WTC11 (cell line): ENCODE measurements around the gene EHD4. TPM values are rescaled to one million over a fixed set of nuclear protein-coding genes. Genes with fewer than 3 reads are reported as not detected.

Experiments used
- ATAC-seq: fragments of 200-7000 bp; cut with Tn5 transposase; 2 replicates; pipeline ENCODE4 v1.10.0; 2021; ENCODE audit warnings: mild to moderate bottlenecking, moderate library complexity
- CTCF ChIA-PET: fragments of 300-600 bp; sonication (Branson Sonifier 250); formaldehyde crosslinking; loops from one replicate; lab custom pipeline; 2021; ENCODE audit warnings: antibody characterized with exemption; lab: Charles Lee
- POLR2A ChIA-PET: fragments of 350-600 bp; sonication (Branson Sonifier 250); formaldehyde crosslinking; loops from one replicate; lab custom pipeline; 2021; ENCODE audit warnings: antibody characterized with exemption; lab: Charles Lee
- DNase-seq: peaks from one replicate; pipeline ENCODE4 v3.0.0; 2021; ENCODE audit warnings: low spot score
- H3K27ac Mint-ChIP-seq: 2 replicates; pipeline ENCODE4 v1.8.0; 2021; ENCODE audit warnings: mixed read lengths
- H3K27me3 Mint-ChIP-seq: 2 replicates; pipeline ENCODE4 v1.8.0; 2021; ENCODE audit warnings: low read depth, mild to moderate bottlenecking, moderate library complexity, mixed read lengths
- H3K36me3 Mint-ChIP-seq: 2 replicates; pipeline ENCODE4 v1.8.0; 2021; ENCODE audit warnings: mixed read lengths
- H3K4me1 Mint-ChIP-seq: 2 replicates; pipeline ENCODE4 v1.8.0; 2022; ENCODE audit warnings: mixed read lengths
- H3K4me3 Mint-ChIP-seq: 2 replicates; pipeline ENCODE4 v1.8.0; 2021; ENCODE audit warnings: mild to moderate bottlenecking, moderate library complexity, mixed read lengths
- H3K9me3 Mint-ChIP-seq: 2 replicates; pipeline ENCODE4 v1.8.0; 2021; ENCODE audit warnings: mixed read lengths
- FOXP1 ChIP-seq: sonication (generic); formaldehyde crosslinking; IDR thresholded peaks from 2 replicates; pipeline ENCODE4 v1.8.0; 2022; ENCODE audit warnings: missing genetic modification reagents, mild to moderate bottlenecking, moderate library complexity, borderline replicate concordance
- TEAD4 ChIP-seq: sonication (generic); formaldehyde crosslinking; IDR thresholded peaks from 2 replicates; pipeline ENCODE4 v1.8.0; 2022; ENCODE audit warnings: mild to moderate bottlenecking, missing genetic modification reagents
- ZBTB21 ChIP-seq: sonication (generic); formaldehyde crosslinking; IDR thresholded peaks from 2 replicates; pipeline ENCODE4 v1.8.1; 2023; ENCODE audit warnings: mild to moderate bottlenecking, missing genetic modification reagents, borderline replicate concordance
- ZNF423 ChIP-seq: fragments of 250-450 bp; sonication (Bioruptor Pico); IDR thresholded peaks from 2 replicates; pipeline ENCODE4 v2.1.2; 2022; ENCODE audit warnings: mild to moderate bottlenecking, moderate library complexity
- total RNA-seq: library from RNA; stranded (reverse); gene quantifications from 3 replicates; pipeline ENCODE4 v1.2.3, GENCODE V29; 2021
- TF ChIP-seq, protein P1 (sequence below): sonication (generic); formaldehyde crosslinking; IDR thresholded peaks from 2 replicates; pipeline ENCODE4 v1.8.0; 2023; ENCODE audit warnings: missing genetic modification reagents, mild to moderate bottlenecking, borderline replicate concordance
- TF ChIP-seq, protein P2 (sequence below): sonication (generic); formaldehyde crosslinking; IDR thresholded peaks from 2 replicates; pipeline ENCODE4 v1.8.0; 2022; ENCODE audit warnings: missing genetic modification reagents
- TF ChIP-seq, protein P3 (sequence below): sonication (generic); formaldehyde crosslinking; IDR thresholded peaks from 2 replicates; pipeline ENCODE4 v1.8.0; 2023; ENCODE audit warnings: mild to moderate bottlenecking, missing genetic modification reagents
- TF ChIP-seq, protein P4 (sequence below): sonication (generic); formaldehyde crosslinking; IDR thresholded peaks from 2 replicates; pipeline ENCODE4 v1.8.1; 2022; ENCODE audit warnings: missing genetic modification reagents, borderline replicate concordance

The EHD4 gene
- total RNA-seq, 1 experiment from 2014 or later: 23.9 TPM

DNA sequence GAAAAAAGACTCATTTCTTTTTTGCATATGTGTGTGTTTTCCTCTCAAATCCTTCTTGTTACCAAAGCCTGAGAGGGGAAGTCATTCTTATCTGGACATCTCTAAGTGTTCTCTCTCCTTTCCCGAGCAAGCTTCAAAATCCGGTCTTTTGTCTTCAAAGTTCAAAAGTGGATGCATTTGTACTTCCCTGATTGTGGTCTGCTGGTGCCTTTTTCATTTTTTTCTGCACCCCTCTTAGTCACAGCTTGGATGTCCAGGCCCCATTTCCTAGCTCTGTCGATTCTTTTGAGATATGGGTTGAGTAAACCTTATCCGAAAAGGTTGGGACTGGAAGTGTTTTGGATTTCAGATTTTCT, 34.8 kb downstream of the EHD4 start (continued):
- TF ChIP-seq, protein P1, sequence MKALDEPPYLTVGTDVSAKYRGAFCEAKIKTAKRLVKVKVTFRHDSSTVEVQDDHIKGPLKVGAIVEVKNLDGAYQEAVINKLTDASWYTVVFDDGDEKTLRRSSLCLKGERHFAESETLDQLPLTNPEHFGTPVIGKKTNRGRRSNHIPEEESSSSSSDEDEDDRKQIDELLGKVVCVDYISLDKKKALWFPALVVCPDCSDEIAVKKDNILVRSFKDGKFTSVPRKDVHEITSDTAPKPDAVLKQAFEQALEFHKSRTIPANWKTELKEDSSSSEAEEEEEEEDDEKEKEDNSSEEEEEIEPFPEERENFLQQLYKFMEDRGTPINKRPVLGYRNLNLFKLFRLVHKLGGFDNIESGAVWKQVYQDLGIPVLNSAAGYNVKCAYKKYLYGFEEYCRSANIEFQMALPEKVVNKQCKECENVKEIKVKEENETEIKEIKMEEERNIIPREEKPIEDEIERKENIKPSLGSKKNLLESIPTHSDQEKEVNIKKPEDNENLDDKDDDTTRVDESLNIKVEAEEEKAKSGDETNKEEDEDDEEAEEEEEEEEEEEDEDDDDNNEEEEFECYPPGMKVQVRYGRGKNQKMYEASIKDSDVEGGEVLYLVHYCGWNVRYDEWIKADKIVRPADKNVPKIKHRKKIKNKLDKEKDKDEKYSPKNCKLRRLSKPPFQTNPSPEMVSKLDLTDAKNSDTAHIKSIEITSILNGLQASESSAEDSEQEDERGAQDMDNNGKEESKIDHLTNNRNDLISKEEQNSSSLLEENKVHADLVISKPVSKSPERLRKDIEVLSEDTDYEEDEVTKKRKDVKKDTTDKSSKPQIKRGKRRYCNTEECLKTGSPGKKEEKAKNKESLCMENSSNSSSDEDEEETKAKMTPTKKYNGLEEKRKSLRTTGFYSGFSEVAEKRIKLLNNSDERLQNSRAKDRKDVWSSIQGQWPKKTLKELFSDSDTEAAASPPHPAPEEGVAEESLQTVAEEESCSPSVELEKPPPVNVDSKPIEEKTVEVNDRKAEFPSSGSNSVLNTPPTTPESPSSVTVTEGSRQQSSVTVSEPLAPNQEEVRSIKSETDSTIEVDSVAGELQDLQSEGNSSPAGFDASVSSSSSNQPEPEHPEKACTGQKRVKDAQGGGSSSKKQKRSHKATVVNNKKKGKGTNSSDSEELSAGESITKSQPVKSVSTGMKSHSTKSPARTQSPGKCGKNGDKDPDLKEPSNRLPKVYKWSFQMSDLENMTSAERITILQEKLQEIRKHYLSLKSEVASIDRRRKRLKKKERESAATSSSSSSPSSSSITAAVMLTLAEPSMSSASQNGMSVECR (CRISPR knock-in tag): no peak
- TF ChIP-seq TEAD4 (CRISPR knock-in tag): no peak
- TF ChIP-seq, protein P2, sequence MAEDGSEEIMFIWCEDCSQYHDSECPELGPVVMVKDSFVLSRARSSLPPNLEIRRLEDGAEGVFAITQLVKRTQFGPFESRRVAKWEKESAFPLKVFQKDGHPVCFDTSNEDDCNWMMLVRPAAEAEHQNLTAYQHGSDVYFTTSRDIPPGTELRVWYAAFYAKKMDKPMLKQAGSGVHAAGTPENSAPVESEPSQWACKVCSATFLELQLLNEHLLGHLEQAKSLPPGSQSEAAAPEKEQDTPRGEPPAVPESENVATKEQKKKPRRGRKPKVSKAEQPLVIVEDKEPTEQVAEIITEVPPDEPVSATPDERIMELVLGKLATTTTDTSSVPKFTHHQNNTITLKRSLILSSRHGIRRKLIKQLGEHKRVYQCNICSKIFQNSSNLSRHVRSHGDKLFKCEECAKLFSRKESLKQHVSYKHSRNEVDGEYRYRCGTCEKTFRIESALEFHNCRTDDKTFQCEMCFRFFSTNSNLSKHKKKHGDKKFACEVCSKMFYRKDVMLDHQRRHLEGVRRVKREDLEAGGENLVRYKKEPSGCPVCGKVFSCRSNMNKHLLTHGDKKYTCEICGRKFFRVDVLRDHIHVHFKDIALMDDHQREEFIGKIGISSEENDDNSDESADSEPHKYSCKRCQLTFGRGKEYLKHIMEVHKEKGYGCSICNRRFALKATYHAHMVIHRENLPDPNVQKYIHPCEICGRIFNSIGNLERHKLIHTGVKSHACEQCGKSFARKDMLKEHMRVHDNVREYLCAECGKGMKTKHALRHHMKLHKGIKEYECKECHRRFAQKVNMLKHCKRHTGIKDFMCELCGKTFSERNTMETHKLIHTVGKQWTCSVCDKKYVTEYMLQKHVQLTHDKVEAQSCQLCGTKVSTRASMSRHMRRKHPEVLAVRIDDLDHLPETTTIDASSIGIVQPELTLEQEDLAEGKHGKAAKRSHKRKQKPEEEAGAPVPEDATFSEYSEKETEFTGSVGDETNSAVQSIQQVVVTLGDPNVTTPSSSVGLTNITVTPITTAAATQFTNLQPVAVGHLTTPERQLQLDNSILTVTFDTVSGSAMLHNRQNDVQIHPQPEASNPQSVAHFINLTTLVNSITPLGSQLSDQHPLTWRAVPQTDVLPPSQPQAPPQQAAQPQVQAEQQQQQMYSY (CRISPR knock-in tag): no peak

DNA sequence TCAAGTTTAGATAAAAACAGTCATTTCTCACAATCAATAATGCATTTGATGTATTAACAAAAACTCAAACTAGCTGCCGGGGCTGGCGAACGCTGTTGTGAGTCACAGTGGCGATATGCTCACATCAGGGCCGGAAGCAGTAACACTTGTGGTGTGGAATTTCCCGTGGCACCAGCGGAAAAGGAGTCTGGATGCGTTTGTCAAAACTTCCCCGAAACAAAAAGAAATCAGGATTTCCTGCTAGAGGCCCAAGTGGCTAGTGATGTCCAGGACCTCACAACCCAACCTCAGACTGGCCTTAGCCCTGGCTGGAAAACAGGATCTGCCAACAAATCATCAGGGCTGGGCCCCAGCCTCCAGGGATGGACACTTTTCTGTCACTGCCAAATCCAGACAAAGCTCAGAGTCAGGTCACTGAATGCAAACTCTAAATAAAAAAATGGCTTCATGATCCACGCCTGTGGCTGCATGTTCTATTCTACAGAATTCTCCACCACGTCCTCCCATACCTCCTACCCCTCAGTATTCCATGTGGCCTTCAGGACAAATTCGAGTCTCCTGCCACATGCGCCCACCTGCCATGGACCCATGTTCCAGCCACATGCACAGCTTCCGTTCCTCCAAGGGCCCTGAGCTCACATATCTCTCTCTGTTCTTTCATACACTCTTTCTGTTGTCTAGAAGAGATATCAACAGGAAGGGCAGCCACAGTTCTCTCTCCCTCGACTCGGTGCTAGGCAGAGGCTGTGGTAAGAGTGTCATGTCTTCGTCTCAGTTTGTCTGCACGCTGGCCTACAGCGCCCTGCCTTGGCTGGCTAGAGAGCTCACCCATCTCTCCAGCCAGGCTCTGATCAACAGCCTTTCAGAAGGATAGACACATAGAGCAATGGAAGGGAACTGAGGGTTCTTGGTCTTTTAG, 35.4 kb downstream of the EHD4 start:
- Mint-ChIP-seq H3K27ac (peak overlapping the region; percentile 81), H3K27me3 (no peaks in the 10 kb centered on the region), H3K4me1 (peaks cover 33% of the 10 kb centered on the region), H3K36me3 (peaks cover 19% of the 10 kb centered on the region), H3K9me3 (no peaks in the 10 kb centered on the region), H3K4me3 (no peak overlapping the region)
- DNase-seq (no peak), ATAC-seq (no peak)
- TF ChIP-seq, protein P1 (CRISPR knock-in tag): no peak
- TF ChIP-seq ZNF423 (no peak), ZBTB21 (no peak), FOXP1 (CRISPR knock-in tag) (no peak)
- TF ChIP-seq, protein P3, sequence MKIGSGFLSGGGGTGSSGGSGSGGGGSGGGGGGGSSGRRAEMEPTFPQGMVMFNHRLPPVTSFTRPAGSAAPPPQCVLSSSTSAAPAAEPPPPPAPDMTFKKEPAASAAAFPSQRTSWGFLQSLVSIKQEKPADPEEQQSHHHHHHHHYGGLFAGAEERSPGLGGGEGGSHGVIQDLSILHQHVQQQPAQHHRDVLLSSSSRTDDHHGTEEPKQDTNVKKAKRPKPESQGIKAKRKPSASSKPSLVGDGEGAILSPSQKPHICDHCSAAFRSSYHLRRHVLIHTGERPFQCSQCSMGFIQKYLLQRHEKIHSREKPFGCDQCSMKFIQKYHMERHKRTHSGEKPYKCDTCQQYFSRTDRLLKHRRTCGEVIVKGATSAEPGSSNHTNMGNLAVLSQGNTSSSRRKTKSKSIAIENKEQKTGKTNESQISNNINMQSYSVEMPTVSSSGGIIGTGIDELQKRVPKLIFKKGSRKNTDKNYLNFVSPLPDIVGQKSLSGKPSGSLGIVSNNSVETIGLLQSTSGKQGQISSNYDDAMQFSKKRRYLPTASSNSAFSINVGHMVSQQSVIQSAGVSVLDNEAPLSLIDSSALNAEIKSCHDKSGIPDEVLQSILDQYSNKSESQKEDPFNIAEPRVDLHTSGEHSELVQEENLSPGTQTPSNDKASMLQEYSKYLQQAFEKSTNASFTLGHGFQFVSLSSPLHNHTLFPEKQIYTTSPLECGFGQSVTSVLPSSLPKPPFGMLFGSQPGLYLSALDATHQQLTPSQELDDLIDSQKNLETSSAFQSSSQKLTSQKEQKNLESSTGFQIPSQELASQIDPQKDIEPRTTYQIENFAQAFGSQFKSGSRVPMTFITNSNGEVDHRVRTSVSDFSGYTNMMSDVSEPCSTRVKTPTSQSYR (CRISPR knock-in tag): no peak
- TF ChIP-seq, protein P4, sequence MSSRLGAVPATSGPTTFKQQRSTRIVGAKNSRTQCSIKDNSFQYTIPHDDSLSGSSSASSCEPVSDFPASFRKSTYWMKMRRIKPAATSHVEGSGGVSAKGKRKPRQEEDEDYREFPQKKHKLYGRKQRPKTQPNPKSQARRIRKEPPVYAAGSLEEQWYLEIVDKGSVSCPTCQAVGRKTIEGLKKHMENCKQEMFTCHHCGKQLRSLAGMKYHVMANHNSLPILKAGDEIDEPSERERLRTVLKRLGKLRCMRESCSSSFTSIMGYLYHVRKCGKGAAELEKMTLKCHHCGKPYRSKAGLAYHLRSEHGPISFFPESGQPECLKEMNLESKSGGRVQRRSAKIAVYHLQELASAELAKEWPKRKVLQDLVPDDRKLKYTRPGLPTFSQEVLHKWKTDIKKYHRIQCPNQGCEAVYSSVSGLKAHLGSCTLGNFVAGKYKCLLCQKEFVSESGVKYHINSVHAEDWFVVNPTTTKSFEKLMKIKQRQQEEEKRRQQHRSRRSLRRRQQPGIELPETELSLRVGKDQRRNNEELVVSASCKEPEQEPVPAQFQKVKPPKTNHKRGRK (CRISPR knock-in tag): no peak
- ChIA-PET POLR2A (no interaction called here), CTCF (interaction anchor here (0.6 to 1.6 kb wide), 3 partner anchors 18 to 163 kb away, joined by 3 to 4 read pairs (median 3); partner anchors contain the start of gene MAPKBP1)
